GM23248 (cell line): Measurements from ENCODE around the gene MYH6. TPM values are rescaled to one million over a fixed set of nuclear protein-coding genes. Genes with fewer than 3 reads are reported as not detected.
"Not testable (repeated sequence)": the region's sequence is repeated elsewhere in the genome, so short reads cannot be mapped to it uniquely, and the experiment has no call there.

Experiments
- DNase-seq: peaks from one replicate; pipeline ENCODE4 v3.0.0-alpha.2; 2015
- H2AFZ ChIP-seq: fragments of 200-600 bp; sonication (generic); 2 replicates; pipeline ENCODE4 v1.6.1; 2016; ENCODE audit warnings: antibody characterized with exemption
- H3F3A ChIP-seq: fragments of 200-600 bp; sonication (generic); 2 replicates; pipeline ENCODE4 v1.6.1; 2016; ENCODE audit warnings: mild to moderate bottlenecking, antibody characterized with exemption, mixed run types; ENCODE audit not compliant: insufficient read depth
- H3K27ac ChIP-seq: fragments of 200-600 bp; sonication (generic); 2 replicates; pipeline ENCODE4 v1.5.1; 2016; ENCODE audit warnings: mild to moderate bottlenecking
- H3K27me3 ChIP-seq: fragments of 200-600 bp; sonication (generic); replicated peaks from 2 replicates; pipeline ENCODE4 v1.6.1; 2016; ENCODE audit warnings: mild to moderate bottlenecking; ENCODE audit not compliant: insufficient read depth
- H3K36me3 ChIP-seq: fragments of 200-600 bp; sonication (generic); 2 replicates; pipeline ENCODE4 v1.6.1; 2016; ENCODE audit warnings: low read depth, mild to moderate bottlenecking
- H3K4me1 ChIP-seq: fragments of 200-600 bp; sonication (generic); 2 replicates; pipeline ENCODE4 v1.6.1; 2016; ENCODE audit warnings: mild to moderate bottlenecking; ENCODE audit not compliant: insufficient read depth
- H3K4me2 ChIP-seq: fragments of 200-600 bp; sonication (generic); one replicate; pipeline ENCODE4 v1.6.1; 2016; ENCODE audit warnings: mild to moderate bottlenecking; ENCODE audit not compliant: unreplicated experiment
- H3K4me3 ChIP-seq: fragments of 200-600 bp; sonication (generic); 2 replicates; pipeline ENCODE4 v1.5.1; 2016; ENCODE audit warnings: mild to moderate bottlenecking
- H3K79me2 ChIP-seq: fragments of 200-600 bp; sonication (generic); 2 replicates; pipeline ENCODE4 v1.6.1; 2016; ENCODE audit warnings: mild to moderate bottlenecking; ENCODE audit not compliant: insufficient read depth
- H3K9ac ChIP-seq: fragments of 200-600 bp; sonication (generic); 2 replicates; pipeline ENCODE4 v1.6.1; 2016; ENCODE audit warnings: mild to moderate bottlenecking
- H3K9me2 ChIP-seq: fragments of 200-600 bp; sonication (generic); 2 replicates; pipeline ENCODE4 v1.6.1; 2016; ENCODE audit warnings: mixed run types, mild to moderate bottlenecking, moderate library complexity; ENCODE audit not compliant: insufficient read depth
- H3K9me3 ChIP-seq: fragments of 200-600 bp; sonication (generic); one replicate; pipeline ENCODE4 v1.6.1; 2017; ENCODE audit warnings: low read depth
- H4K20me1 ChIP-seq: fragments of 200-600 bp; sonication (generic); 2 replicates; pipeline ENCODE4 v1.6.0; 2016; ENCODE audit not compliant: insufficient read depth
- EZH2 ChIP-seq: fragments of 200-600 bp; sonication (generic); IDR thresholded peaks from 2 replicates; pipeline ENCODE4 v1.6.1; 2018; ENCODE audit warnings: antibody characterized with exemption, mild to moderate bottlenecking; ENCODE audit not compliant: insufficient read depth, poor library complexity, severe bottlenecking
- EZH2phosphoT487 ChIP-seq: fragments of 200-600 bp; sonication (generic); IDR thresholded peaks from 2 replicates; pipeline ENCODE4 v1.6.1; 2018; ENCODE audit warnings: antibody characterized with exemption, moderate library complexity, mild to moderate bottlenecking, low read depth; ENCODE audit not compliant: insufficient read depth
- WGBS, 2 experiments: methylation state at CpG; one replicate each; pipeline ENCODE4 v1.1.6; 2015 to 2017; ENCODE audit warnings: low lambda C conversion rate in 2 of 2, low coverage in 1 of 2; ENCODE audit errors: missing lambda C conversion rate in 2 of 2; 5-methylcytosine and 5-hydroxymethylcytosine counted together
- in situ Hi-C: fragments of 300-500 bp; cut with MboI; formaldehyde crosslinking; loops from 2 replicates; pipeline ENCODE4 v1.15.0; 2020
- polyA plus RNA-seq: library from polyadenylated mRNA; unstranded; fragments of >200 nt; fragmentation: Nextera tagmentation; extraction: Ambion mirVana; gene quantifications from 2 replicates; pipeline ENCODE4 v1.2.1, GENCODE V29; 2016
- total RNA-seq: library from RNA; depleted of rRNA; stranded (reverse); fragments of >200 nt; shearing (Covaris generic); gene quantifications from 2 replicates; pipeline ENCODE4 v1.2.3, GENCODE V29; 2014

MYH6 gene
- total and polyA plus RNA-seq, 2 experiments from 2014 or later, result not detected

DNA sequence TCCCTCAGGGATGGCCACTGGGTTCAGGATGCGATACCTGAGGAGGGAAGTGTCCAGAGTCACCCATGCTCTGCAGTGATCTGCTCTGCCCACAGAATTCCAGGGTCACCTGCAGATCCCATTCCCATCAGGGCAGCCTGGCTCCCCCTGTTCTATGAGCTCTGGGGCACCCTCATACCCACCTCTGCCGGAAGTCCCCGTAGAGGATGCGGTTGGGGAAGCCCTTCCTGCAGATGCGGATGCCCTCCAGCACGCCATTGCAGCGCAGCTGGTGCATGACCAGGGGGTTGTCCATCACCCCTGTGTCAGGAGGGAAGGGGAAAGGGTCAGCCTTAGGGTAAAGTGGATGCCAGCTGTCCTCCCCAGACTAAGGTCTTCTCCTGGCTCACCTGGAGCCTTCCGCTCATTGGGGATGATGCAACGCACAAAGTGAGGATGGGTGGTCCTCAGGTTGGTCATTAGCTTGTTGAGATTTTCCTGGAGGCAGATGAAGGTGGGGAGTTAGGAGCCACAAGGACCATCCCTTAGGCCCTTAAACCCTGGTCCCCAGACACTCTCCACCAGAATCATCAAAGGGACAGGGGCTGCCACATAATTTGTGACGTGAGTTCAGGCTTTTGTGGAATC, 11.2 kb downstream of the MYH6 start:
- H3K9me3 ChIP-seq, result no peaks in the 10 kb centered on the region
- no peak overlapping the region for H2AFZ ChIP-seq
- no peaks in the 10 kb centered on the region for H3F3A ChIP-seq
- no peak overlapping the region for H3K27ac ChIP-seq
- H4K20me1 ChIP-seq, result no peaks in the 10 kb centered on the region
- H3K79me2 ChIP-seq, result no peaks in the 10 kb centered on the region
- in situ Hi-C loops, result no loop called here
- H3K9me2 ChIP-seq, result no peaks in the 10 kb centered on the region
- H3K27me3 ChIP-seq, result peaks cover 13% of the 10 kb centered on the region; the same call in 1 of the 2 replicates
- no peak for DNase-seq
- no peak overlapping the region for H3K4me2 ChIP-seq
- H3K4me3 ChIP-seq, result no peak overlapping the region
- H3K4me1 ChIP-seq, result no peaks in the 10 kb centered on the region
- no peaks in the 10 kb centered on the region for H3K36me3 ChIP-seq
- TF ChIP-seq EZH2, result no peak
- TF ChIP-seq EZH2phosphoT487, result no peak
- WGBS, 2 experiments, result 79 to 81% methylated on average over 10 of the region's 10 CpGs
- no peak overlapping the region for H3K9ac ChIP-seq

GRCh38 chr14:23396126-23396525, 11.9 kb downstream of the MYH6 start:
- Histone ChIP-seq H3K27ac (no peak overlapping the region), H3K4me2 (no peak overlapping the region), H4K20me1 (no peaks in the 10 kb centered on the region), H3K4me3 (no peak overlapping the region), H3K36me3 (no peaks in the 10 kb centered on the region), H2AFZ (no peak overlapping the region), H3K9me2 (no peaks in the 10 kb centered on the region), H3K4me1 (no peaks in the 10 kb centered on the region), H3K9me3 (no peaks in the 10 kb centered on the region), H3K27me3 (peaks cover 16% of the 10 kb centered on the region), H3K9ac (no peak overlapping the region), H3K79me2 (no peaks in the 10 kb centered on the region), H3F3A (no peaks in the 10 kb centered on the region)
- TF ChIP-seq EZH2 (no peak), EZH2phosphoT487 (no peak)
- WGBS, 2 experiments, result 61 to 68% methylated on average over 10 of the region's 10 CpGs
- in situ Hi-C loops, result no loop called here
- DNase-seq, result no peak

- WGBS, 2 experiments, result 58 to 59% methylated on average over 7 of the region's 7 CpGs
- no peak for DNase-seq
Observed at GRCh38 chr14:23392613-23393012, 15.5 kb downstream of the MYH6 start.

GRCh38 chr14:23389871-23390270, 18.2 kb downstream of the MYH6 start:
- H3K4me3 ChIP-seq, H3K27ac ChIP-seq, H2AFZ ChIP-seq, H3K4me2 ChIP-seq, H3K9me2 ChIP-seq, H3K9me3 ChIP-seq, DNase-seq, H3F3A ChIP-seq, H4K20me1 ChIP-seq, H3K9ac ChIP-seq, H3K79me2 ChIP-seq, H3K36me3 ChIP-seq, in situ Hi-C loops, H3K4me1 ChIP-seq: not testable (repeated sequence)
- 56 to 57% methylated on average over 3 to 5 of the region's 19 CpGs for whole genome bisulfite sequencing, 2 experiments
- peaks cover 37% of the 10 kb centered on the region for H3K27me3 ChIP-seq

More at GRCh38 chr14:23392613-23393012, 15.5 kb downstream of the MYH6 start:
- Histone ChIP-seq H2AFZ (no peak overlapping the region), H3K79me2 (no peaks in the 10 kb centered on the region), H3F3A (no peaks in the 10 kb centered on the region), H3K27ac (no peak overlapping the region), H3K36me3 (no peaks in the 10 kb centered on the region), H3K4me2 (no peak overlapping the region), H3K9me2 (no peaks in the 10 kb centered on the region), H3K9ac (no peak overlapping the region), H3K4me1 (no peaks in the 10 kb centered on the region), H4K20me1 (no peaks in the 10 kb centered on the region), H3K9me3 (no peaks in the 10 kb centered on the region), H3K4me3 (no peak overlapping the region), H3K27me3 (peaks cover 24% of the 10 kb centered on the region)
- TF ChIP-seq EZH2phosphoT487, result no peak
- TF ChIP-seq EZH2, result no peak
- in situ Hi-C loops, result no loop called here

GRCh38 chr14:23389396-23389795, 18.7 kb downstream of the MYH6 start:
- H3K4me2 ChIP-seq, result no peak overlapping the region
- H3K27ac ChIP-seq, result no peak overlapping the region
- no peaks in the 10 kb centered on the region for H3K4me1 ChIP-seq
- no peaks in the 10 kb centered on the region for H3K9me3 ChIP-seq
- no peak overlapping the region for H3K9ac ChIP-seq
- H3K9me2 ChIP-seq, result no peaks in the 10 kb centered on the region
- in situ Hi-C loops, result no loop called here
- no peaks in the 10 kb centered on the region for H3K79me2 ChIP-seq
- no peaks in the 10 kb centered on the region for H3K36me3 ChIP-seq
- H3F3A ChIP-seq, result no peaks in the 10 kb centered on the region
- no peak overlapping the region for H3K4me3 ChIP-seq
- peaks cover 37% of the 10 kb centered on the region for H3K27me3 ChIP-seq
- no peak overlapping the region for H2AFZ ChIP-seq
- no peak for DNase-seq
- 47 to 54% methylated on average over 11 to 12 of the region's 12 CpGs for WGBS, 2 experiments
- no peaks in the 10 kb centered on the region for H4K20me1 ChIP-seq
- TF ChIP-seq EZH2phosphoT487, result no peak
- no peak for TF ChIP-seq EZH2
